Tibial artery (tissue), 4 donors: ENCODE results near the gene FAM83D.
"Not testable (repeated sequence)": the region's sequence is repeated elsewhere in the genome, so short reads cannot be mapped to it uniquely, and the experiment has no call there.

Experiments
- DNase-seq, 2 donors: peaks; one replicate each; pipeline ENCODE4 v3.0.0-alpha.2; 2019
- H3K27ac ChIP-seq, 2 donors: fragments of 200-600 bp; sonication (generic) in 1 of 2; 1 replicate in 1 of 2; 2 replicates in 1 of 2; pipeline ENCODE4 v1.5.1; 2018 to 2019; ENCODE audit warnings: mild to moderate bottlenecking in 1 of 2
- H3K27me3 ChIP-seq, 2 donors: fragments of 200-600 bp; sonication (generic) in 1 of 2; one replicate each; pipeline versions ENCODE4 v1.5.1 to v1.6.0; 2016 to 2019
- H3K36me3 ChIP-seq, 3 donors: fragments of 200-600 bp; sonication (generic) in 2 of 3; one replicate each; pipeline ENCODE4 v1.5.1; 2016 to 2019; ENCODE audit warnings: mild to moderate bottlenecking in 2 of 3
- H3K4me1 ChIP-seq, 4 donors: fragments of 200-600 bp; sonication (generic) in 2 of 4; 1 replicate in 3 of 4; 2 replicates in 1 of 4; pipeline ENCODE4 v1.5.1; 2016 to 2019
- H3K4me3 ChIP-seq, 2 donors: fragments of 200-600 bp; sonication (generic) in 1 of 2; 1 replicate in 1 of 2; 2 replicates in 1 of 2; pipeline ENCODE4 v1.5.1; 2018 to 2019; ENCODE audit warnings: mild to moderate bottlenecking in 2 of 2
- H3K9me3 ChIP-seq, 3 donors: fragments of 200-600 bp; sonication (generic) in 1 of 3; one replicate each; pipeline ENCODE4 v1.5.1; 2016 to 2019
- CTCF ChIP-seq, 2 experiments: fragments of 200-600 bp in 1 of 2; fragments of 450-650 bp in 1 of 2; IDR thresholded peaks; one replicate each; pipeline ENCODE4 v1.5.1; 2017 to 2019; ENCODE audit warnings: antibody characterized with exemption in 2 of 2, mild to moderate bottlenecking in 1 of 2, moderate library complexity in 1 of 2
- intact Hi-C: fragments of 100-400 bp; cut with DNase I; formaldehyde crosslinking; loops from one replicate; pipeline ENCODE4 v1.15.0; 2023; ENCODE audit warnings: low total_unique reads

FAM83D gene

GRCh38 chr20:38995536-38996044 is 69.4 kb downstream of the FAM83D start:
- no peak overlapping the region for H3K27ac ChIP-seq
- intact Hi-C loops: no loop called here
- peaks cover 36 to 83% (median 64%) of the 10 kb centered on the region in 3 donors for H3K36me3 ChIP-seq

GRCh38 chr20:38996866-38997265 is 70.6 kb downstream of the FAM83D start:
- intact Hi-C loops, H3K27ac ChIP-seq, H3K4me3 ChIP-seq, H3K27me3 ChIP-seq, DNase-seq, H3K9me3 ChIP-seq, H3K4me1 ChIP-seq: not testable (repeated sequence)
- H3K36me3 ChIP-seq: peaks cover 40 to 84% (median 68%) of the 10 kb centered on the region in 3 donors

More at GRCh38 chr20:38995536-38996044, 69.4 kb downstream of the FAM83D start:
- no peaks in the 10 kb centered on the region for H3K27me3 ChIP-seq
- H3K4me3 ChIP-seq: no peak overlapping the region
- no peaks in the 10 kb centered on the region for H3K4me1 ChIP-seq
- DNase-seq: no peak
- no peaks in the 10 kb centered on the region for H3K9me3 ChIP-seq
- no peak for TF ChIP-seq CTCF (IDR thresholded peaks at IDR 0.05)

- no peak for DNase-seq
- no peak overlapping the region for H3K4me3 ChIP-seq
- no peaks in the 10 kb centered on the region for H3K27me3 ChIP-seq
- TF ChIP-seq CTCF (IDR thresholded peaks at IDR 0.05): no peak
- intact Hi-C loops: no loop called here
- no peaks in the 10 kb centered on the region for H3K4me1 ChIP-seq
- no peak overlapping the region for H3K27ac ChIP-seq
- no peaks in the 10 kb centered on the region for H3K9me3 ChIP-seq
- H3K36me3 ChIP-seq: peaks cover 45 to 86% (median 71%) of the 10 kb centered on the region in 3 donors
These were observed 71.4 kb downstream of the FAM83D start for GRCh38 chr20:38997622-38998021.

GRCh38 chr20:38999217-38999616 is 73.0 kb downstream of the FAM83D start:
- Histone ChIP-seq H3K27ac (no peak overlapping the region), H3K4me1 (no peaks in the 10 kb centered on the region), H3K9me3 (no peaks in the 10 kb centered on the region), H3K36me3 (peaks cover 58 to 93% (median 87%) of the 10 kb centered on the region in 3 donors), H3K4me3 (no peak overlapping the region), H3K27me3 (no peaks in the 10 kb centered on the region)
- no peak for DNase-seq
- intact Hi-C loops: no loop called here
- TF ChIP-seq CTCF (IDR thresholded peaks at IDR 0.05): no peak

- DNase-seq: no peak
- intact Hi-C loops: no loop called here
- no peak overlapping the region for H3K27ac ChIP-seq
- H3K4me1 ChIP-seq: no peaks in the 10 kb centered on the region
- no peak for TF ChIP-seq CTCF (IDR thresholded peaks at IDR 0.05)
- no peaks in the 10 kb centered on the region for H3K27me3 ChIP-seq
- H3K9me3 ChIP-seq: no peaks in the 10 kb centered on the region
- H3K4me3 ChIP-seq: no peak overlapping the region
- peaks cover 62 to 97% (median 96%) of the 10 kb centered on the region in 3 donors for H3K36me3 ChIP-seq
These were observed 74.0 kb downstream of the FAM83D start for GRCh38 chr20:38999965-39000910.
